Neuronal stem cell (in vitro differentiated cells): ENCODE measurements around the gene PNMA8A. TPM values are rescaled to one million over a fixed set of nuclear protein-coding genes. Genes with fewer than 3 reads are reported as not detected.

Experiments used
- DNase-seq: peaks from one replicate; pipeline ENCODE4 v3.0.0-alpha.2; 2013; ENCODE audit warnings: low spot score
- H2AFZ ChIP-seq: one replicate; pipeline ENCODE4 v1.6.1; 2013; ENCODE audit warnings: mild to moderate bottlenecking, low read length, inconsistent platforms
- H2AK5ac ChIP-seq: 2 replicates; pipeline ENCODE4 v1.6.1; 2013; ENCODE audit warnings: low read depth, mild to moderate bottlenecking, inconsistent platforms, low read length, moderate library complexity, mixed read lengths
- H2BK120ac ChIP-seq: 2 replicates; pipeline ENCODE4 v1.6.1; 2013; ENCODE audit warnings: low read depth, mild to moderate bottlenecking, inconsistent platforms, low read length, moderate library complexity, mixed read lengths
- H2BK12ac ChIP-seq: one replicate; pipeline ENCODE4 v1.6.1; 2013; ENCODE audit warnings: low read length, inconsistent platforms
- H2BK15ac ChIP-seq: 2 replicates; pipeline ENCODE4 v1.6.1; 2013; ENCODE audit warnings: mild to moderate bottlenecking, low read length, inconsistent platforms, mixed read lengths
- H2BK5ac ChIP-seq: one replicate; pipeline ENCODE4 v1.6.1; 2013; ENCODE audit warnings: inconsistent platforms, mild to moderate bottlenecking, low read length, moderate library complexity
- H3K14ac ChIP-seq: one replicate; pipeline ENCODE4 v1.6.1; 2013; ENCODE audit warnings: low read length, inconsistent platforms
- H3K18ac ChIP-seq: 2 replicates; pipeline ENCODE4 v1.6.1; 2013; ENCODE audit warnings: low read length, inconsistent platforms
- H3K23ac ChIP-seq: 2 replicates; pipeline ENCODE4 v1.6.1; 2013; ENCODE audit warnings: low read depth, mild to moderate bottlenecking, mixed read lengths, low read length, inconsistent platforms; ENCODE audit not compliant: poor library complexity
- H3K27ac ChIP-seq: replicated peaks from 3 replicates; pipeline ENCODE4 v1.5.1; 2013; ENCODE audit warnings: low read length, inconsistent platforms
- H3K27me3 ChIP-seq, 3 experiments: 2 replicates each; pipeline ENCODE4 v1.6.1; 2013; ENCODE audit warnings: low read length in 3 of 3, mild to moderate bottlenecking in 2 of 3, inconsistent platforms in 1 of 3, low read depth in 1 of 3, mixed read lengths in 1 of 3, moderate library complexity in 1 of 3; ENCODE audit not compliant: control insufficient read depth in 3 of 3, insufficient read depth in 3 of 3
- H3K36me3 ChIP-seq, 2 donors: replicated peaks in 1 of 2; 2 replicates each; pipeline ENCODE4 v1.6.1; 2013; ENCODE audit warnings: low read length in 2 of 2; ENCODE audit not compliant: control insufficient read depth in 2 of 2, insufficient read depth in 2 of 2
- H3K4ac ChIP-seq: 2 replicates; pipeline ENCODE4 v1.6.1; 2013; ENCODE audit warnings: inconsistent platforms, mild to moderate bottlenecking, low read length, moderate library complexity
- H3K4me1 ChIP-seq, 2 donors: 1 replicate in 1 of 2; 2 replicates in 1 of 2; pipeline ENCODE4 v1.6.1; 2013; ENCODE audit warnings: low read length in 2 of 2, low read depth in 1 of 2; ENCODE audit not compliant: control insufficient read depth in 2 of 2, insufficient read depth in 1 of 2
- H3K4me2 ChIP-seq: one replicate; pipeline ENCODE4 v1.6.1; 2013; ENCODE audit warnings: mild to moderate bottlenecking, low read length, inconsistent platforms; ENCODE audit not compliant: insufficient read depth, poor library complexity, severe bottlenecking
- H3K4me3 ChIP-seq, 2 donors: 2 replicates each; pipeline ENCODE4 v1.5.1; 2013; ENCODE audit warnings: low read length in 2 of 2, mild to moderate bottlenecking in 2 of 2, inconsistent platforms in 1 of 2, moderate library complexity in 1 of 2
- H3K79me1 ChIP-seq: one replicate; pipeline ENCODE4 v1.6.1; 2013; ENCODE audit warnings: low read depth, mild to moderate bottlenecking, inconsistent platforms, low read length, moderate library complexity
- H3K9ac ChIP-seq: one replicate; pipeline ENCODE4 v1.6.1; 2013; ENCODE audit warnings: mild to moderate bottlenecking, low read depth, low read length, inconsistent platforms; ENCODE audit not compliant: poor library complexity
- H3K9me3 ChIP-seq, 2 donors: replicated peaks in 1 of 2; 2 replicates each; pipeline versions ENCODE3 to v1.6.1; 2013; ENCODE audit warnings: low read length in 2 of 2, mild to moderate bottlenecking in 2 of 2, inconsistent platforms in 1 of 2, low read depth in 1 of 2, mixed read lengths in 1 of 2, moderate library complexity in 1 of 2; ENCODE audit not compliant: control insufficient read depth in 2 of 2, insufficient read depth in 1 of 2
- H4K8ac ChIP-seq: one replicate; pipeline ENCODE4 v1.6.1; 2013; ENCODE audit warnings: low read depth, mild to moderate bottlenecking, inconsistent platforms, low read length, moderate library complexity
- H4K91ac ChIP-seq: one replicate; pipeline ENCODE4 v1.6.1; 2013; ENCODE audit warnings: low read length, low read depth, mild to moderate bottlenecking, inconsistent platforms; ENCODE audit not compliant: poor library complexity
- WGBS, 2 donors: extraction: QIAGEN DNeasy Blood & Tissue Kit; methylation state at CpG; one replicate each; pipeline ENCODE4 v1.1.7; 2013; ENCODE audit warnings: missing lambda C conversion rate in 2 of 2, mixed read lengths in 1 of 2; ENCODE audit not compliant: insufficient read length in 2 of 2, insufficient replicate concordance in 1 of 2; ENCODE audit errors: extremely low coverage in 2 of 2; 5-methylcytosine and 5-hydroxymethylcytosine counted together
- polyA plus RNA-seq, 2 experiments: library from polyadenylated mRNA; stranded (reverse); fragments of 200-250 nt; gene quantifications; one replicate each; pipeline ENCODE4 v1.2.3, GENCODE V29; 2013

Gene PNMA8A, protein sequence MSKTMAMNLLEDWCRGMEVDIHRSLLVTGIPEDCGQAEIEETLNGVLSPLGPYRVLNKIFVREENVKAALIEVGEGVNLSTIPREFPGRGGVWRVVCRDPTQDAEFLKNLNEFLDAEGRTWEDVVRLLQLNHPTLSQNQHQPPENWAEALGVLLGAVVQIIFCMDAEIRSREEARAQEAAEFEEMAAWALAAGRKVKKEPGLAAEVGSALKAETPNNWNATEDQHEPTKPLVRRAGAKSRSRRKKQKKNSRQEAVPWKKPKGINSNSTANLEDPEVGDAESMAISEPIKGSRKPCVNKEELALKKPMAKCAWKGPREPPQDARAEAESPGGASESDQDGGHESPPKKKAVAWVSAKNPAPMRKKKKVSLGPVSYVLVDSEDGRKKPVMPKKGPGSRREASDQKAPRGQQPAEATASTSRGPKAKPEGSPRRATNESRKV
- polyA plus RNA-seq (2013, experiment 1 of 2): 41.6 TPM
- polyA plus RNA-seq (2013, experiment 2 of 2): 41.3 TPM

DNA sequence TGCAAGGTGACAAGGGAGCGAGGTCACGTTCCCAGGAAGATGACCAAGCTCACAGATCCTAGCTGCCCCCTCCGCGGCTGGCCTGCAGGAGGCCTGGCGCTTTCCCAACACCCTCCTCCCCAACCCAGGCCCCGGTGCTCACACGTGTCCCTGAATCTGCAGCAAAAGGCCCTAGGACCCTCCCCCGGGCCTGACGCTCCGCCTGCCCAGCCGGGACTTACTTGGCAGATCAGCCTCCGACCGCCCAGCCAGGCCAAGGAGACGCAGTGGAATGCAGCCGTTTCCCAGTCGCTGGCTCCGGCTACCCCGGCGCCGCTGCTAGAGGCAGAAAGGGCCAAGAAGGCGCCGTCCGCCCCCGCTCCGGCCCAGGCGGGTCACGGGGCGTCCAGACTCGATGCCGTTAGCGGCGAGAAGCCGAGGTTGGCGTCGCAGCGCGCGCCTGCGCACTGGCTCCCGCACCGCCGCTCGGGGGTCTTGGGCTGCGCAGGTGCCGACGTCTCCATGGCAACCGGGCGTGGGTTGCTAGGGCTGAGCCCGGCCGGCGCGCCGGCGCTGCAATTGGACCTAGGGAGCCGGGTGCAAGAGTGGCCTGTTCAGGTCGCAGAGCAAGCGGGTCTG is at the start of gene PNMA8A:
Gene PNMA8A (minus strand): TSS at position 448 of the 618 bp plus-strand sequence. CDS start 528 bp downstream, outside the sequence.
- peak within 1 kb of the TSS; percentile 54 for H2BK5ac ChIP-seq
- H3K4me1 ChIP-seq: peaks cover 10 to 19% of the 10 kb centered on the region in 2 donors
- H4K91ac ChIP-seq: no peak within 1 kb of the TSS
- no CpG with 5 or more reads among the region's 57 CpGs for WGBS, 2 donors
- H3K9ac ChIP-seq: peak within 1 kb of the TSS; percentile 89
- peaks cover 0 to 6% of the 10 kb centered on the region in 2 donors for H3K9me3 ChIP-seq
- no peak within 1 kb of the TSS for H4K8ac ChIP-seq
- H3K23ac ChIP-seq: peak within 1 kb of the TSS; percentile 50
- H3K27me3 ChIP-seq: no peaks in the 10 kb centered on the region
- H3K27ac ChIP-seq: peak within 1 kb of the TSS; percentile 67
- no peak within 1 kb of the TSS for H2BK15ac ChIP-seq
- peak within 1 kb of the TSS; percentile 74 for H3K4me2 ChIP-seq
- H3K14ac ChIP-seq: no peak within 1 kb of the TSS
- H2BK120ac ChIP-seq: no peak within 1 kb of the TSS
- peak within 1 kb of the TSS; percentile 99 for H2AFZ ChIP-seq
- peak within 1 kb of the TSS; percentile 76 to 88 for H3K4me3 ChIP-seq
- DNase-seq: peak; percentile 94
- peak within 1 kb of the TSS; percentile 97 for H3K18ac ChIP-seq
- H2AK5ac ChIP-seq: peak within 1 kb of the TSS; percentile 72
- H3K4ac ChIP-seq: no peak within 1 kb of the TSS
- H3K79me1 ChIP-seq: peaks cover 10% of the 10 kb centered on the region
- peak within 1 kb of the TSS; percentile 82 for H2BK12ac ChIP-seq
- H3K36me3 ChIP-seq: peaks cover 19 to 38% of the 10 kb centered on the region in 2 donors

DNA sequence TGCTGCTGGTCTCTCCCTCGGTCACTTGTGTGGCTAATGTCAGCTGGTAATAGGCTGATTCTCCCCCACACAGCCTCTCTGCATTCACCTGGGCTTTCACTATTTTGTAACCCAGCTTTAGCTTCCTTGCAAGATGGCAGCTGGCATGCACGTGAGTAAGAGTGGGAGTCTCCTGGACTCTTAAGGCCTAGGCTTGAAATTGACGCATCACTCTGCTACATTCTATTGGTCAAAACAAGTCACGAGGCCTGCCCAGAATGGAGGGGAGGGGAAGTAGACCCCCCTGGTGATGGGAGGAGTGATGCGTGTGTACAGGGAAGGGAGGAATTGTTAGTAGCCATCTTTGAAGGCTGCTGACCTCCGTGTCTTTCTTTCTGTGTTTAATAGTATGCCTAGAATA is 49.3 kb upstream of the PNMA8A start:
- Histone ChIP-seq H2BK5ac (no peak overlapping the region), H3K27me3 (no peaks in the 10 kb centered on the region), H2BK15ac (no peak overlapping the region), H3K27ac (no peak overlapping the region), H3K36me3 (no peaks in the 10 kb centered on the region), H2AFZ (peak overlapping the region; percentile 43), H4K8ac (no peak overlapping the region), H3K79me1 (no peaks in the 10 kb centered on the region), H3K14ac (no peak overlapping the region), H3K4ac (no peak overlapping the region), H3K18ac (peak overlapping the region; percentile 55), H3K4me1 (no peaks in the 10 kb centered on the region), H3K4me2 (no peak overlapping the region), H4K91ac (no peak overlapping the region), H2BK120ac (peak overlapping the region; percentile 68), H2AK5ac (peak overlapping the region; percentile 66), H3K23ac (no peak overlapping the region), H3K4me3 (no peak overlapping the region), H2BK12ac (no peak overlapping the region), H3K9ac (no peak overlapping the region), H3K9me3 (peaks cover 0 to 3% of the 10 kb centered on the region in 2 donors)
- DNase-seq: no peak
- no CpG with 5 or more reads among the region's 6 CpGs for WGBS, 2 donors

DNA sequence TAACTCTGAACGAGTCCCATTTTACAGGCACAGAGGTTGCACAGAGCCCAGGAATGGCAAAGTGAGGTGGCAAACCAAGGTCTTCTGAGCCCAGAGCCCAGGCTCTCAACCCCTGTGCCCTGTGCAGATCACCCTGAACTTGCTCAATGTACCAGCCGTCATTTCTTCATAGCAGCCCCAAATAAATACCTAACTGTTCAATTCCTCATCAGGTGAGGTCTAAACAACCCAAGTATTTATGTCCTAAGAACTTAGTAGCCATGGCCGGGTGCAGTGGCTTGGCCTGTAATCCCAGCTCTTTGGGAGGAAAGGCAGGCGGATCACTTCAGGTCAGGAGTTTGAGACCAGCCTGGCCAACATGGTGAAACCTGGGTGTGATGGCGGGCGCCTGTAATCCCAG is 46.1 kb upstream of the PNMA8A start:
- H3K18ac ChIP-seq: no peak overlapping the region
- H3K9ac ChIP-seq: no peak overlapping the region
- H3K4me1 ChIP-seq: peaks cover 0 to 2% of the 10 kb centered on the region in 2 donors
- no peak overlapping the region for H4K91ac ChIP-seq
- no peak overlapping the region for H2AFZ ChIP-seq
- no peak overlapping the region for H3K23ac ChIP-seq
- H2BK15ac ChIP-seq: no peak overlapping the region
- H3K9me3 ChIP-seq: no peaks in the 10 kb centered on the region
- H3K79me1 ChIP-seq: peaks cover 2% of the 10 kb centered on the region
- H2AK5ac ChIP-seq: no peak overlapping the region
- no peaks in the 10 kb centered on the region for H3K36me3 ChIP-seq
- no peak overlapping the region for H4K8ac ChIP-seq
- no peak overlapping the region for H3K4me2 ChIP-seq
- H2BK5ac ChIP-seq: no peak overlapping the region
- H3K27me3 ChIP-seq: peaks cover 0 to 3% (median 0%) of the 10 kb centered on the region in 3 experiments
- no peak overlapping the region for H2BK120ac ChIP-seq
- no peak overlapping the region for H2BK12ac ChIP-seq
- no peak overlapping the region for H3K4me3 ChIP-seq
- no peak overlapping the region for H3K27ac ChIP-seq
- H3K14ac ChIP-seq: no peak overlapping the region
- no peak overlapping the region for H3K4ac ChIP-seq
- WGBS, 2 donors: no CpG with 5 or more reads among the region's 6 CpGs
- no peak for DNase-seq

DNA sequence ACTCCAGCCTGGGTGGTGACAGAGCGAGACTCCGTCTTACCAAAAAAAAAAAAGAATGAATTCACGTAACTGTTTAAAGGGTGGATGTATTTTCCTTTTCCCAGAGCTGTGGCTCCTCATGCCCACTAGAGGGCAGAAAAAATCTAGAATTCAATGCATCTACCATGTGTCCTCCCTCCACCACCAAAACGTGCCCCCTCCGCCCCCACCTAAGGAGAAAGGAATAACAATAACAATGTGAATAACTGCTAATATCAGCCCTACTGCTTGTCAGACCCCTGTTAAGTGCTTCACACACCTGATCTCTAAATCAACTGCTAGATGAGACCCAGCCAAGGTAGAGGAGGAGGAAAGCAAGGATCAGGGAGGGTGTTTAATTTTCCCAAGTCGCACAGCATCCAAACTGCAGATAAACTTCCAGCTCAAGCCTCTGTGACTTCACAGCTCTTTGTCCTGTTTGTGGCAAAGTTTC is 44.6 kb upstream of the PNMA8A start:
- peaks cover 0 to 3% (median 3%) of the 10 kb centered on the region in 3 experiments for H3K27me3 ChIP-seq
- H3K4me1 ChIP-seq: peaks cover 0 to 2% of the 10 kb centered on the region in 2 donors
- no peak for DNase-seq
- no peak overlapping the region for H2BK15ac ChIP-seq
- no peak overlapping the region for H4K91ac ChIP-seq
- H3K9ac ChIP-seq: no peak overlapping the region
- no peak overlapping the region for H2BK12ac ChIP-seq
- H3K36me3 ChIP-seq: no peaks in the 10 kb centered on the region
- no peak overlapping the region for H3K4me3 ChIP-seq
- H3K14ac ChIP-seq: no peak overlapping the region
- no peak overlapping the region for H2BK120ac ChIP-seq
- H3K18ac ChIP-seq: no peak overlapping the region
- no peak overlapping the region for H4K8ac ChIP-seq
- no peak overlapping the region for H3K4ac ChIP-seq
- H2AFZ ChIP-seq: no peak overlapping the region
- H2BK5ac ChIP-seq: no peak overlapping the region
- H3K4me2 ChIP-seq: no peak overlapping the region
- peaks cover 2% of the 10 kb centered on the region for H3K79me1 ChIP-seq
- no CpG with 5 or more reads among the region's 6 CpGs for WGBS, 2 donors
- no peak overlapping the region for H2AK5ac ChIP-seq
- no peak overlapping the region for H3K27ac ChIP-seq
- no peak overlapping the region for H3K23ac ChIP-seq
- peaks cover 0 to 2% of the 10 kb centered on the region in 2 donors for H3K9me3 ChIP-seq
